Right lobe of liver (tissue), 4 donors: ENCODE data around the gene DNAH14.

ENCODE experiments used
- CTCF ChIP-seq, 4 donors: fragments of 200-600 bp in 3 of 4; fragments of 450-650 bp in 1 of 4; IDR thresholded peaks; one replicate each; pipeline versions ENCODE4 v1.5.1 to v1.8.0; 2016 to 2022; ENCODE audit warnings: antibody characterized with exemption in 4 of 4, mild to moderate bottlenecking in 2 of 4
- POLR2A ChIP-seq: fragments of 450-650 bp; IDR thresholded peaks from one replicate; pipeline ENCODE4 v1.6.1; 2017; ENCODE audit warnings: antibody characterized with exemption, mild to moderate bottlenecking
- donor health status: DM: no; HTN: no; CAD: no.
- donor health status: DM: no; HTN: no; CAD: no.
- donor health status: DM: no; HTN: yes; CAD: no.

DNA sequence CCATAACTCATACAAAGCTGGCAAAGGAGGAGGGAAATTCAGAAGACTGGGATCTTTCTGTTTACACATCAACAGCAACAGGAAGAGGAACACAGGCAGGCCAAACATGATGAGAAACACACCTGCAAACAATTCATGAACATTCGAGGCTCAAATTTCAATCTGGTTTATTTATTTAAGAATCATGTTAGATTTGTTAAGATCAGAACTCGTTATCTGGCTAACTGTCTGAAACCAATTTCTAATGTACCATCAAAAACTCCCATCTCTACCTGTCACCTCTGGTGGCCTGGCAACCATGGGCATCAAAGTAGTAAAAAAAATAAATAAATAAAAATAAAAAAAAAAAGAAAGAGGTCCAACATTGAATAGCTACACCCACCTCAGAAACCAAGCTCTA lies 488.6 kb downstream of the DNAH14 start:
- no peak for TF ChIP-seq CTCF (IDR thresholded peaks at IDR 0.05)
- no peak for TF ChIP-seq POLR2A
